OCI-LY7 (cell line): ENCODE measurements around the gene NME2. TPM values are rescaled to one million over a fixed set of nuclear protein-coding genes. Genes with fewer than 3 reads are reported as not detected.
"Not testable (repeated sequence)": the region's sequence is repeated elsewhere in the genome, so short reads cannot be mapped to it uniquely, and the experiment has no call there.

Source experiments
- BruUV-seq: library from RNA; stranded (reverse); fragments of 400-500 nt; replicated peaks from 2 replicates; lab custom pipeline; 2021; lab: Mats Ljungman, UMichigan
- CTCF ChIA-PET: fragments of 300-600 bp; sonication (Branson Sonifier 250); formaldehyde crosslinking; loops from one replicate; lab custom pipeline; 2022; ENCODE audit warnings: antibody characterized with exemption; ENCODE audit not compliant: unreplicated experiment; lab: Charles Lee
- POLR2A ChIA-PET: fragments of 300-600 bp; sonication (Branson Sonifier 250); formaldehyde crosslinking; loops from one replicate; lab custom pipeline; 2022; ENCODE audit warnings: antibody characterized with exemption; lab: Charles Lee
- DNase-seq: peaks from one replicate; pipeline ENCODE4 v3.0.0-alpha.2; 2015; ENCODE audit warnings: low spot score
- H2AFZ ChIP-seq: fragments of 200-600 bp; sonication (generic), shearing (Covaris generic); 2 replicates; pipeline ENCODE4 v1.6.1; 2014; ENCODE audit warnings: mild to moderate bottlenecking, antibody characterized with exemption, low read length, moderate library complexity
- H3K27ac ChIP-seq: fragments of 200-600 bp; sonication (generic); 2 replicates; pipeline ENCODE4 v1.5.1; 2014; ENCODE audit warnings: mixed run types, low read depth, mild to moderate bottlenecking, moderate library complexity, low read length, inconsistent platforms; ENCODE audit not compliant: poor library complexity, severe bottlenecking
- H3K36me3 ChIP-seq: fragments of 200-600 bp; sonication (generic); 2 replicates; pipeline ENCODE4 v1.6.1; 2014; ENCODE audit warnings: mild to moderate bottlenecking, antibody characterized with exemption, low read length, moderate library complexity, mixed read lengths; ENCODE audit not compliant: insufficient read depth
- H3K4me1 ChIP-seq: fragments of 200-600 bp; sonication (generic); 2 replicates; pipeline ENCODE4 v1.5.1; 2014; ENCODE audit warnings: mild to moderate bottlenecking, low read length; ENCODE audit not compliant: insufficient read depth, poor library complexity, severe bottlenecking
- H3K4me2 ChIP-seq: fragments of 200-600 bp; sonication (generic); 2 replicates; pipeline ENCODE4 v1.6.1; 2014; ENCODE audit warnings: mild to moderate bottlenecking, low read length
- H3K4me3 ChIP-seq: fragments of 200-600 bp; sonication (generic); 2 replicates; pipeline ENCODE4 v1.5.1; 2014; ENCODE audit warnings: mild to moderate bottlenecking, low read depth, low read length; ENCODE audit not compliant: poor library complexity, severe bottlenecking
- H3K79me2 ChIP-seq: fragments of 200-600 bp; sonication (generic); 2 replicates; pipeline ENCODE4 v1.6.1; 2016; ENCODE audit warnings: low read depth, mild to moderate bottlenecking, low read length, moderate library complexity, mixed read lengths; ENCODE audit not compliant: insufficient read depth
- H3K9me2 ChIP-seq: fragments of 200-600 bp; sonication (generic); 2 replicates; pipeline ENCODE4 v1.6.1; 2016; ENCODE audit warnings: mild to moderate bottlenecking, low read length, mixed read lengths; ENCODE audit not compliant: insufficient read depth
- H3K9me3 ChIP-seq: fragments of 200-600 bp; sonication (generic); 2 replicates; pipeline ENCODE4 v1.6.1; 2014; ENCODE audit warnings: mild to moderate bottlenecking, mixed run types, low read length, mixed read lengths
- H4K20me1 ChIP-seq: fragments of 200-600 bp; sonication (generic); 2 replicates; pipeline ENCODE4 v1.6.1; 2014; ENCODE audit warnings: mild to moderate bottlenecking, antibody characterized with exemption, low read length, moderate library complexity, mixed read lengths; ENCODE audit not compliant: insufficient read depth
- EZH2phosphoT487 ChIP-seq: fragments of 200-600 bp; sonication (generic); IDR thresholded peaks from 2 replicates; pipeline ENCODE4 v1.6.1; 2018; ENCODE audit warnings: low read depth, borderline replicate concordance, mild to moderate bottlenecking, mixed run types, antibody characterized with exemption, low read length, moderate library complexity, mixed read lengths
- intact Hi-C: fragments of 100-400 bp; cut with micrococcal nuclease; formaldehyde crosslinking; loops from one replicate; pipeline ENCODE4 v1.10.0; 2022; ENCODE audit not compliant: unreplicated experiment
- total RNA-seq, 2 experiments: library from RNA; depleted of rRNA in 1 of 2; stranded (reverse); fragments of >200 nt in 1 of 2; shearing (Covaris generic) in 1 of 2; gene quantifications; 2 replicates each; pipeline ENCODE4 v1.2.3, GENCODE V29; 2014 to 2022
- TF ChIP-seq, protein P1 (sequence below): fragments of 200-600 bp; sonication (generic); conservative IDR thresholded peaks from 2 replicates; pipeline ENCODE4 v1.5.1; 2014; ENCODE audit warnings: mild to moderate bottlenecking, antibody characterized with exemption, low read length, moderate library complexity, mixed read lengths

Gene NME2
- total RNA-seq, 2 experiments from 2014 or later: 369 to 582 TPM

DNA sequence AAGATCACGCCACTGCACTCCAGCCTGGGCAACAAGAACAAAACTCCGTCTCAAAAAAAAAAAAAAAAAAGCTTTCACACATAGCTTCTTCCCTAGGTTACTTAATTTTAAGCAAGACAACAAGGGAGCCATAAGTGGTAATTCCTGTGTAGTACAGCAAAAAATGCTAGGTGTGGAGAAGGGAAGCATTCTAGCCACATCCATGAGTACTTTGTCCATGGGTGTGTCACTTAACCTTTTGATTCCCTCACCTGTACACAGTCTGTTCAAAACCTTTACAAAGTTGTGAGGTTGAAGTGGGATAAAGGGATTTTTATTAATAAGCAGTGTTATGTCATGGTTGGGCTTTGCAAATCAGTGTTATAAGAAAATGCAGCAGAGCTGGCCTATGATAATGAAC, 4.5 kb downstream of the NME2 start:
- no peak for DNase-seq
- peaks cover 19% of the 10 kb centered on the region for H3K79me2 ChIP-seq

GRCh38 chr17:51172030-51172429, 5.8 kb downstream of the NME2 start:
- intact Hi-C loops, H2AFZ ChIP-seq, H3K4me3 ChIP-seq, H3K27ac ChIP-seq, H3K9me3 ChIP-seq, H4K20me1 ChIP-seq, CTCF ChIA-PET, H3K9me2 ChIP-seq, DNase-seq, H3K4me2 ChIP-seq, BruUV-seq: not testable (repeated sequence)
- Histone ChIP-seq H3K36me3 (peaks cover 87% of the 10 kb centered on the region), H3K4me1 (peaks cover 12% of the 10 kb centered on the region), H3K79me2 (peaks cover 15% of the 10 kb centered on the region)
- POLR2A ChIA-PET: interaction anchor here (0.9 kb wide), 1 partner anchor 60 kb away, joined by 3 read pairs; no protein-coding TSS in a partner anchor

More for the DNA sequence above, 4.5 kb downstream of the NME2 start:
- H3K4me3 ChIP-seq: no peak overlapping the region
- BruUV-seq: no TSS peak
- H3K9me2 ChIP-seq: no peaks in the 10 kb centered on the region
- TF ChIP-seq, protein P1, sequence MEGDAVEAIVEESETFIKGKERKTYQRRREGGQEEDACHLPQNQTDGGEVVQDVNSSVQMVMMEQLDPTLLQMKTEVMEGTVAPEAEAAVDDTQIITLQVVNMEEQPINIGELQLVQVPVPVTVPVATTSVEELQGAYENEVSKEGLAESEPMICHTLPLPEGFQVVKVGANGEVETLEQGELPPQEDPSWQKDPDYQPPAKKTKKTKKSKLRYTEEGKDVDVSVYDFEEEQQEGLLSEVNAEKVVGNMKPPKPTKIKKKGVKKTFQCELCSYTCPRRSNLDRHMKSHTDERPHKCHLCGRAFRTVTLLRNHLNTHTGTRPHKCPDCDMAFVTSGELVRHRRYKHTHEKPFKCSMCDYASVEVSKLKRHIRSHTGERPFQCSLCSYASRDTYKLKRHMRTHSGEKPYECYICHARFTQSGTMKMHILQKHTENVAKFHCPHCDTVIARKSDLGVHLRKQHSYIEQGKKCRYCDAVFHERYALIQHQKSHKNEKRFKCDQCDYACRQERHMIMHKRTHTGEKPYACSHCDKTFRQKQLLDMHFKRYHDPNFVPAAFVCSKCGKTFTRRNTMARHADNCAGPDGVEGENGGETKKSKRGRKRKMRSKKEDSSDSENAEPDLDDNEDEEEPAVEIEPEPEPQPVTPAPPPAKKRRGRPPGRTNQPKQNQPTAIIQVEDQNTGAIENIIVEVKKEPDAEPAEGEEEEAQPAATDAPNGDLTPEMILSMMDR: no peak
- no peak for TF ChIP-seq EZH2phosphoT487
- ChIA-PET CTCF (no interaction called here), POLR2A (interaction anchor here (0.8 kb wide), 1 partner anchor 9 kb away, joined by 4 read pairs; no protein-coding TSS in a partner anchor)
- H3K9me3 ChIP-seq: no peaks in the 10 kb centered on the region
- no peak overlapping the region for H2AFZ ChIP-seq
- 0 out of 2 replicates have a peak, but pooled peaks cover 4% of the 10 kb centered on the region for H4K20me1 ChIP-seq
- no peak overlapping the region for H3K4me2 ChIP-seq
- H3K4me1 ChIP-seq: peaks cover 15% of the 10 kb centered on the region
- no peak overlapping the region for H3K27ac ChIP-seq
- intact Hi-C loops: no loop called here
- peaks cover 83% of the 10 kb centered on the region for H3K36me3 ChIP-seq

DNA sequence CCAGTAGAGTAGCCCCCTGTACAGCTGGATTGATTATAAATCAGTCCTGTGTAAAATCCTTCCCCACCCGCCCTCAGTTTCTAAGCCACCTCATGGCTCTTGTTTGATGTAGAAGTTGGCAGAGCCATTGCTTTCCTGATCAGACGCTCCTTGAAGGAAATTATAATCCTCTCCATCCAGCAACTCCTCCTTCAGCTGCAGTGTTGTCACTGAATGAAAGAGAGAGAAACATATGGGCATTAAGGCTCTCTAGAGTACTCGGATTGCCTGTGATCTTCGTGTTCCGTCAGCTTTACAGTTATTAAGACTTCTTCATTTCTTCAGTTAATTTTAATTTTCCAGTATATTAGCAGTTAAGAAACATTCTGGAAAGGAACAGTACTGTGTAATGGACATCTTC, 14.3 kb downstream of the NME2 start:
- Histone ChIP-seq H3K9me3 (no peaks in the 10 kb centered on the region), H3K36me3 (peaks cover 75% of the 10 kb centered on the region), H3K4me1 (no peaks in the 10 kb centered on the region), H2AFZ (no peak overlapping the region), H3K4me3 (no peak overlapping the region), H3K9me2 (no peaks in the 10 kb centered on the region), H3K27ac (no peak overlapping the region), H4K20me1 (no peaks in the 10 kb centered on the region), H3K79me2 (no peaks in the 10 kb centered on the region), H3K4me2 (no peak overlapping the region)
- no peak for TF ChIP-seq EZH2phosphoT487
- TF ChIP-seq, protein P1: no peak
- intact Hi-C loops: loop anchor here (5.0 kb wide), 1 partner anchor 102 kb away; no protein-coding TSS in a partner anchor
- ChIA-PET CTCF (no interaction called here), POLR2A (interaction anchor here (0.8 to 0.9 kb wide), 3 partner anchors 10 to 78 kb away, joined by 3 to 6 read pairs (median 4); no protein-coding TSS in a partner anchor)
- BruUV-seq: no TSS peak
- DNase-seq: no peak
